Measurements from ENCODE around the gene TLE6. TPM values are rescaled to one million over a fixed set of nuclear protein-coding genes. Genes with fewer than 3 reads are reported as not detected.

Gene TLE6
- total and polyA plus RNA-seq, 2 of the 8 experiments (the other 6 are each of a cell fraction or from before 2014, with no cell fraction given): 2.5 to 2.9 TPM

DNA sequence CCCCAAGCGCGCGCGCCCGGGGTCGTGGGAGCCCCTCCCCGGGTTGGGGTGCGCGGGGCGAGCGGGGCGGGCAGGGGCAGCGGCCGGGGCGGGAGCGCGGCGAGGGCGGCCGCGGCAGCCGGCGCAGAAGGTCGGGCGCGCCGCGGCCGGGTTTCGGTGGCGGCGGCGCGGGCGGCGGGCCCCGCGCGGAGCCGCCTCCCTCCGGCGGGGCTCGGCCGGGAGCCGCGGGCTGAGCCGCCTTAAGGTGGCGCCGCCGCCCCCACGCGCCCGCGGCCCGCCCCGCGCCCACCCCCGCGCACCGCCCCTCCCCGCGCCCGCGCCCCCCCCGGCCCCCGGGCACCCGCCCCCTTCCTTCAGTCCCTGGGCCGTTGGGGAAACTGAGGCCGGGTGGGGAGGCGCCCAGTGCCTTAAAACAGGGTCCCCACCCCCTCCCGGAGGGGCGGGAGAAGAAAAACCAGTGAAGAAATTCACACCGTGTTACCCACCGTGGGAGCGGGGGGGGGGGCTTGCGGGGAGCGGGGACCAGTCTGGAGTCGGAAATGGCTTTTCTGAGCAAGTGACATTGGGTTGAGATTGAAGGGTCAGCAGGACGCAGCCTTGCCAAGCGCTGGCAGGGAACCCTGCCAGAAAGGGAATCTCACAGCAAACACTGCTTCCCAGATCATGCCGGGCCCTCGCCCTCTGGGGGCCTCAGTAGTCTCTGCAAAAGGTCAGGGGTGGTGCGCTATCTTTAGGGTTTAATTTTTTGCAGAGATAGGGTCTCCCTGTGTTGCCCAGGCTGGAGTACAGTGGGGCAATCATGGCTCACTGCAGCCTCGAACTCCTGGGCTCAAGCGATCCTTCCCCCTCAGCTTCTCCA is 51.9 kb downstream of the TLE6 start, which contains the start of gene TLE2 (continued):
- TF ChIP-seq E2F6 (IDR thresholded peaks at IDR 0.05) (no peak), PHF8 (conservative IDR thresholded peaks at IDR 0.05; ENCODE audit: low read depth, low read length) (no peak), KDM1A (IDR thresholded peaks at IDR 0.05; ENCODE audit: borderline replicate concordance, low read length) (no peak), JUN (IDR thresholded peaks at IDR 0.05; ENCODE audit: low read depth, low read length) (no peak), SIRT6 (IDR thresholded peaks at IDR 0.05; ENCODE audit: low read length) (no peak), SP1 (IDR thresholded peaks at IDR 0.05; ENCODE audit: low read depth, low read length) (no peak), TEAD4 (IDR thresholded peaks at IDR 0.05; ENCODE audit: low read depth, low read length) (no peak), ATF2 (IDR thresholded peaks at IDR 0.05; ENCODE audit: low read length) (no peak)
